DOHH2 (cell line): ENCODE data around the gene GRID1.
A peak's percentile ranks its signal among the peaks of the same experiment; 100 is the strongest.

Experiments
- H3F3A ChIP-seq: fragments of 200-600 bp; sonication (generic), shearing (Covaris generic); 2 replicates; pipeline ENCODE4 v1.6.0; 2016; ENCODE audit warnings: antibody characterized with exemption, mild to moderate bottlenecking; ENCODE audit not compliant: control insufficient read depth, insufficient read depth
- H3K27ac ChIP-seq: fragments of 200-600 bp; sonication (generic); 2 replicates; pipeline ENCODE4 v1.5.1; 2014; ENCODE audit warnings: low read depth, mild to moderate bottlenecking, low read length, moderate library complexity
- H3K27me3 ChIP-seq: fragments of 200-600 bp; sonication (generic); 2 replicates; pipeline ENCODE4 v1.6.1; 2014; ENCODE audit warnings: mild to moderate bottlenecking, low read length, mixed read lengths; ENCODE audit not compliant: control insufficient read depth
- H3K36me3 ChIP-seq: fragments of 200-600 bp; sonication (generic); 2 replicates; pipeline ENCODE4 v1.6.1; 2014; ENCODE audit warnings: mild to moderate bottlenecking, low read length, moderate library complexity, mixed read lengths; ENCODE audit not compliant: control insufficient read depth
- H3K4me1 ChIP-seq: fragments of 200-600 bp; sonication (generic); 2 replicates; pipeline ENCODE4 v1.6.1; 2014; ENCODE audit warnings: mild to moderate bottlenecking, low read length, mixed read lengths; ENCODE audit not compliant: control insufficient read depth
- H3K4me2 ChIP-seq: fragments of 200-600 bp; sonication (generic); 2 replicates; pipeline ENCODE4 v1.6.0; 2014; ENCODE audit warnings: mild to moderate bottlenecking, low read length, moderate library complexity
- H3K4me3 ChIP-seq: fragments of 200-600 bp; sonication (generic); 2 replicates; pipeline ENCODE4 v1.5.1; 2014; ENCODE audit warnings: mild to moderate bottlenecking, low read length, mixed read lengths
- H3K79me2 ChIP-seq: fragments of 200-600 bp; sonication (generic); 2 replicates; pipeline ENCODE4 v1.6.1; 2014; ENCODE audit warnings: mild to moderate bottlenecking, low read length, mixed read lengths; ENCODE audit not compliant: control insufficient read depth
- H3K9me2 ChIP-seq: fragments of 200-600 bp; sonication (generic); replicated peaks from 2 replicates; pipeline ENCODE4 v1.6.1; 2014; ENCODE audit warnings: mild to moderate bottlenecking, low read length, mixed read lengths; ENCODE audit not compliant: control insufficient read depth
- H3K9me3 ChIP-seq: fragments of 200-600 bp; sonication (generic); 2 replicates; pipeline ENCODE4 v1.6.1; 2014; ENCODE audit warnings: antibody characterized with exemption, low read length, mixed read lengths; ENCODE audit not compliant: control insufficient read depth, insufficient read depth
- H4K20me1 ChIP-seq: fragments of 200-600 bp; sonication (generic); 2 replicates; pipeline ENCODE4 v1.6.0; 2014; ENCODE audit warnings: low read depth, mild to moderate bottlenecking, antibody characterized with exemption, low read length, moderate library complexity; ENCODE audit not compliant: control insufficient read depth, insufficient read depth
- EZH2phosphoT487 ChIP-seq: fragments of 200-600 bp; sonication (generic); IDR thresholded peaks from 2 replicates; pipeline ENCODE4 v1.6.1; 2017; ENCODE audit warnings: borderline replicate concordance, mild to moderate bottlenecking, antibody characterized with exemption, low read length, moderate library complexity, mixed read lengths
- TF ChIP-seq, protein P1 (sequence below): fragments of 200-600 bp; sonication (generic); IDR thresholded peaks from one replicate; pipeline ENCODE4 v1.5.1; 2014; ENCODE audit warnings: antibody characterized with exemption, mild to moderate bottlenecking, low read depth, low read length; ENCODE audit not compliant: poor library complexity, severe bottlenecking

Gene GRID1

DNA sequence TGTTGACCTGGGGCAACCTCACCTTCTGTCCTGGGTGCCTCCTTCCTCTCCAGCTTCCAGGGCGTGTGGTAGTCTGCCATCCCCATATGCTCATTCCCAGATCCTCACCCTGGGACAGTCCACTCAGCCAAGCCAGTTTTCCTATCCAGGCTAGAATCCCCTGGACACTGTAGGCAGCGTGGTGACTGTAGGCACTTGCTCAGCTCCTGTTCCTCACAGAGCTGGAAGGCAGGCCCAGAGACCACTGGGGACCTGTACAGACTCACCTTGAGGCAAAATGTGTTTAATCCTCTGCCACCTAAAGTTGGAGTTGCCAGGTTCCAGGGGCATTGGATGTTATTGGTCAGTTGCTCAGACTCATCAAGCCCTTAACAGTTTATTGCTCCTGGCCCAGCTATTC is 2.4 kb upstream of the GRID1 start:
- TF ChIP-seq, protein P1, sequence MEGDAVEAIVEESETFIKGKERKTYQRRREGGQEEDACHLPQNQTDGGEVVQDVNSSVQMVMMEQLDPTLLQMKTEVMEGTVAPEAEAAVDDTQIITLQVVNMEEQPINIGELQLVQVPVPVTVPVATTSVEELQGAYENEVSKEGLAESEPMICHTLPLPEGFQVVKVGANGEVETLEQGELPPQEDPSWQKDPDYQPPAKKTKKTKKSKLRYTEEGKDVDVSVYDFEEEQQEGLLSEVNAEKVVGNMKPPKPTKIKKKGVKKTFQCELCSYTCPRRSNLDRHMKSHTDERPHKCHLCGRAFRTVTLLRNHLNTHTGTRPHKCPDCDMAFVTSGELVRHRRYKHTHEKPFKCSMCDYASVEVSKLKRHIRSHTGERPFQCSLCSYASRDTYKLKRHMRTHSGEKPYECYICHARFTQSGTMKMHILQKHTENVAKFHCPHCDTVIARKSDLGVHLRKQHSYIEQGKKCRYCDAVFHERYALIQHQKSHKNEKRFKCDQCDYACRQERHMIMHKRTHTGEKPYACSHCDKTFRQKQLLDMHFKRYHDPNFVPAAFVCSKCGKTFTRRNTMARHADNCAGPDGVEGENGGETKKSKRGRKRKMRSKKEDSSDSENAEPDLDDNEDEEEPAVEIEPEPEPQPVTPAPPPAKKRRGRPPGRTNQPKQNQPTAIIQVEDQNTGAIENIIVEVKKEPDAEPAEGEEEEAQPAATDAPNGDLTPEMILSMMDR: no peak
- no peak for TF ChIP-seq EZH2phosphoT487
- Histone ChIP-seq H3K9me2 (no peaks in the 10 kb centered on the region), H3K27me3 (peaks cover 38% of the 10 kb centered on the region), H4K20me1 (0 out of 2 replicates have a peak, but pooled peaks cover 4% of the 10 kb centered on the region), H3K4me3 (no peak overlapping the region), H3K79me2 (no peaks in the 10 kb centered on the region), H3K36me3 (no peaks in the 10 kb centered on the region), H3F3A (no peaks in the 10 kb centered on the region), H3K9me3 (no peaks in the 10 kb centered on the region), H3K4me2 (no peak overlapping the region), H3K27ac (no peak overlapping the region), H3K4me1 (peaks cover 10% of the 10 kb centered on the region)

GRCh38 chr10:86368046-86368445 is 1.5 kb upstream of the GRID1 start:
- no peak overlapping the region for H3K4me3 ChIP-seq
- peaks cover 10% of the 10 kb centered on the region for H3K4me1 ChIP-seq
- no peak overlapping the region for H3K27ac ChIP-seq
- H3K9me3 ChIP-seq: no peaks in the 10 kb centered on the region
- no peaks in the 10 kb centered on the region for H3K79me2 ChIP-seq
- peaks cover 45% of the 10 kb centered on the region for H3K27me3 ChIP-seq
- H3F3A ChIP-seq: no peaks in the 10 kb centered on the region
- no peak overlapping the region for H3K4me2 ChIP-seq
- no peaks in the 10 kb centered on the region for H3K9me2 ChIP-seq
- TF ChIP-seq, protein P1: no peak
- no peak for TF ChIP-seq EZH2phosphoT487
- no peaks in the 10 kb centered on the region for H3K36me3 ChIP-seq
- H4K20me1 ChIP-seq: 0 out of 2 replicates have a peak, but pooled peaks cover 4% of the 10 kb centered on the region

DNA sequence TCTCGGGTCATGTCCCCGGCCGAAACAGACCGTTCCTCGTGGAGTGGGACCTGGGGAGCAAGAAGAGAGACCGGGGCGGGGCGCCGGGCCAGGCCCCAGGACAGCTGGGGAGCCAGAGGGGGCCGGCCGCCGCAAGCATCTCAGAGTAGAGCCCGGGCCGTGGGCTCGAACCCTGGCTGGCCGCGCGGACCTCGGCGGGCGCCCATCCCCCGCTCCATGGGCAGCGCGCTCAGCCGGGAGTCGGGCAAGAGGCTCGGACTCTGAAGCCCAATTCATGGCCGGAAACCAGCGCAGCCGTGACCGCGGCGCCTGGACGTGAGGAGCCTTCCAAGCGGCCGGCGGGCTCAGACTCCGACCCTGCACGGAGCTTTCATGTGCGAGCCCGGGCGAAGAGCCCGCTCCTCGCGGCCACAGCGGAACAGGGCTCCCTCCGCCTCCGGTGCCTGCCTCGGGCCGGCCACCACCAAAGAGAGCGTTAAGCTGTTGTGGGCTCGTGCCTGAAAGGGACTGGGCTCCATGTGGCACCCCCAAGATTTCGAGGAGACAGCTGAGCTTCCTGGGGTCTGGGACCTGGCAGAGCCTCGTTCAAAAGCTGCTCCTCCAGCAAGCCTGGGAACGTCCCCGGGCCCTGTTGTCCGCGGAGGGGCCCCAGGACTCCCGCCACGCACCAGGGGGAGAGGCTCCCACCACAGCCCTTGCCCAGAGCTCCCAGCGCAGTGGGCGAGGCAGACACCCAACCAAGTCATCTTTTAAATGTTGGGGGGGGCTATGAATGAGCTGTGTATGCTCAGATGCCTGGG is 757 bp upstream of the GRID1 start:
- Histone ChIP-seq H3K4me2 (peak overlapping the region; percentile 69), H3K36me3 (no peaks in the 10 kb centered on the region), H3K4me1 (peaks cover 10% of the 10 kb centered on the region), H4K20me1 (0 out of 2 replicates have a peak, but pooled peaks cover 4% of the 10 kb centered on the region), H3K9me3 (no peaks in the 10 kb centered on the region), H3F3A (no peaks in the 10 kb centered on the region), H3K27me3 (peaks cover 52% of the 10 kb centered on the region), H3K79me2 (no peaks in the 10 kb centered on the region), H3K27ac (no peak overlapping the region), H3K9me2 (no peaks in the 10 kb centered on the region), H3K4me3 (peak overlapping the region; percentile 57)
- TF ChIP-seq, protein P1: no peak
- peak; percentile 41; the same call in 1 of the 2 replicates for TF ChIP-seq EZH2phosphoT487
